SK-N-SH treated with all-trans-retinoic acid at 6 μM for 48 hours (cell line): ENCODE data around the gene KLHDC2.
"Not testable (repeated sequence)": the region's sequence is repeated elsewhere in the genome, so short reads cannot be mapped to it uniquely, and the experiment has no call there.

Experiments used
- ATAC-seq: fragments of 200-7000 bp; cut with Tn5 transposase; 3 replicates; pipeline ENCODE4 v1.9.1; 2020; ENCODE audit warnings: mild to moderate bottlenecking, moderate library complexity
- ARNTL ChIP-seq: fragments of 450-650 bp; formaldehyde crosslinking; IDR thresholded peaks from 2 replicates; pipeline ENCODE4 v1.5.0; 2020; ENCODE audit warnings: low read depth, mild to moderate bottlenecking, moderate library complexity, borderline replicate concordance
- BACH2 ChIP-seq: fragments of 250-450 bp; sonication (Bioruptor Pico); IDR thresholded peaks from 2 replicates; pipeline ENCODE4 v1.9.0; 2021; ENCODE audit warnings: mild to moderate bottlenecking, borderline replicate concordance
- CSDC2 ChIP-seq: fragments of 250-450 bp; sonication (Bioruptor Pico); IDR thresholded peaks from 2 replicates; pipeline ENCODE4 v1.5.0; 2020; ENCODE audit warnings: mild to moderate bottlenecking, moderate library complexity
- ESRRG ChIP-seq: fragments of 250-450 bp; sonication (Bioruptor Pico); IDR thresholded peaks from 2 replicates; pipeline ENCODE4 v1.6.1; 2021; ENCODE audit warnings: mild to moderate bottlenecking
- GLIS3 ChIP-seq: fragments of 250-450 bp; sonication (Bioruptor Pico); IDR thresholded peaks from 2 replicates; pipeline ENCODE4 v1.5.0; 2020; ENCODE audit warnings: mild to moderate bottlenecking, moderate library complexity
- OSR1 ChIP-seq: fragments of 250-450 bp; sonication (Bioruptor Pico); IDR thresholded peaks from 2 replicates; pipeline ENCODE4 v1.8.0; 2022; ENCODE audit warnings: moderate library complexity, mild to moderate bottlenecking, inconsistent platforms
- PPARA ChIP-seq: fragments of 250-450 bp; sonication (Bioruptor Pico); IDR thresholded peaks from 2 replicates; pipeline ENCODE4 v1.5.0; 2020; ENCODE audit warnings: mild to moderate bottlenecking, borderline replicate concordance
- RARB ChIP-seq: fragments of 250-450 bp; sonication (Bioruptor Pico); IDR thresholded peaks from 2 replicates; pipeline ENCODE4 v1.8.0; 2021; ENCODE audit warnings: mild to moderate bottlenecking, moderate library complexity
- SNAI2 ChIP-seq: fragments of 250-450 bp; sonication (Bioruptor Pico); IDR thresholded peaks from 2 replicates; pipeline ENCODE4 v1.5.0; 2020; ENCODE audit warnings: mild to moderate bottlenecking, moderate library complexity
- TCF4 ChIP-seq: fragments of 250-450 bp; sonication (Bioruptor Pico); IDR thresholded peaks from 2 replicates; pipeline ENCODE4 v1.8.0; 2021; ENCODE audit warnings: mild to moderate bottlenecking, moderate library complexity, borderline replicate concordance
- TOX ChIP-seq: fragments of 250-450 bp; sonication (Bioruptor Pico); IDR thresholded peaks from 2 replicates; pipeline ENCODE4 v1.8.0; 2021; ENCODE audit warnings: mild to moderate bottlenecking, moderate library complexity, borderline replicate concordance
- ZC3H10 ChIP-seq: fragments of 250-450 bp; sonication (Bioruptor Pico); IDR thresholded peaks from 2 replicates; pipeline ENCODE4 v1.5.1; 2021; ENCODE audit warnings: mild to moderate bottlenecking, moderate library complexity
- ZNF565 ChIP-seq: fragments of 450-650 bp; formaldehyde crosslinking; conservative IDR thresholded peaks from 2 replicates; pipeline ENCODE4 v1.5.0; 2020; ENCODE audit warnings: low read depth, mild to moderate bottlenecking, moderate library complexity
- ZNF70 ChIP-seq: fragments of 450-650 bp; formaldehyde crosslinking; IDR thresholded peaks from 2 replicates; pipeline ENCODE4 v1.5.0; 2020; ENCODE audit warnings: mild to moderate bottlenecking, moderate library complexity
- TF ChIP-seq, protein P1 (sequence below): fragments of 250-450 bp; sonication (Bioruptor Pico); IDR thresholded peaks from 2 replicates; pipeline ENCODE4 v1.8.0; 2020; ENCODE audit warnings: mild to moderate bottlenecking, moderate library complexity, borderline replicate concordance
- TF ChIP-seq, protein P2 (sequence below): fragments of 250-450 bp; sonication (Bioruptor Pico); IDR thresholded peaks from 2 replicates; pipeline ENCODE4 v1.8.0; 2021; ENCODE audit warnings: low read depth, mild to moderate bottlenecking, moderate library complexity, borderline replicate concordance
- TF ChIP-seq, protein P3 (sequence below): fragments of 250-450 bp; sonication (Bioruptor Pico); IDR thresholded peaks from 2 replicates; pipeline ENCODE4 v1.5.1; 2021; ENCODE audit warnings: mild to moderate bottlenecking, moderate library complexity
- TF ChIP-seq, protein P4 (sequence below): fragments of 250-450 bp; sonication (Bioruptor Pico); IDR thresholded peaks from 2 replicates; pipeline ENCODE4 v1.5.0; 2020; ENCODE audit warnings: mild to moderate bottlenecking, moderate library complexity
- TF ChIP-seq, protein P5 (sequence below): fragments of 250-450 bp; sonication (Bioruptor Pico); IDR thresholded peaks from 2 replicates; pipeline ENCODE4 v1.5.1; 2020; ENCODE audit warnings: low read depth, mild to moderate bottlenecking, moderate library complexity

The KLHDC2 gene

DNA sequence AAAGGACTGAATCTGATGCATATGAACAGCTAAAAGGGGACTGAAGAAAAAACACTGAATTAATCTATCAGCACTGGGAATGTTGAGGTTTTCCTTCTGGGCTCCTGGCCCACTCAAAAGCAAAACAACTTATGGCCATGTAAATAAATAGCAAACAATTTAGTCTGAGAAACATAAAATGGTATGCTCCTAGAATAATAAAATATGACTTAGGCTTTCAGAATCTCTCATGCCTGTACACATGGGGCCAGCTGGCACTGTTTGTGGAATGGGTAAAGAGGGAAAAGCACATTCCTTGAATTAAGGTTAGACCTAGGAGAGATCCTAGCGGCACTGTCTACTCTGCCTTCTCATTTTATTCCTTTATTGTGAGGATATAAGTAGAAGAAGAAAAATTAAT lies 6.2 kb downstream of the KLHDC2 start:
- no peak for ATAC-seq
- no peak for TF ChIP-seq ZC3H10 (CRISPR knock-in tag)
- no peak for TF ChIP-seq ZNF565 (CRISPR knock-in tag)
- TF ChIP-seq ARNTL (CRISPR knock-in tag) = no peak
- TF ChIP-seq, protein P1, sequence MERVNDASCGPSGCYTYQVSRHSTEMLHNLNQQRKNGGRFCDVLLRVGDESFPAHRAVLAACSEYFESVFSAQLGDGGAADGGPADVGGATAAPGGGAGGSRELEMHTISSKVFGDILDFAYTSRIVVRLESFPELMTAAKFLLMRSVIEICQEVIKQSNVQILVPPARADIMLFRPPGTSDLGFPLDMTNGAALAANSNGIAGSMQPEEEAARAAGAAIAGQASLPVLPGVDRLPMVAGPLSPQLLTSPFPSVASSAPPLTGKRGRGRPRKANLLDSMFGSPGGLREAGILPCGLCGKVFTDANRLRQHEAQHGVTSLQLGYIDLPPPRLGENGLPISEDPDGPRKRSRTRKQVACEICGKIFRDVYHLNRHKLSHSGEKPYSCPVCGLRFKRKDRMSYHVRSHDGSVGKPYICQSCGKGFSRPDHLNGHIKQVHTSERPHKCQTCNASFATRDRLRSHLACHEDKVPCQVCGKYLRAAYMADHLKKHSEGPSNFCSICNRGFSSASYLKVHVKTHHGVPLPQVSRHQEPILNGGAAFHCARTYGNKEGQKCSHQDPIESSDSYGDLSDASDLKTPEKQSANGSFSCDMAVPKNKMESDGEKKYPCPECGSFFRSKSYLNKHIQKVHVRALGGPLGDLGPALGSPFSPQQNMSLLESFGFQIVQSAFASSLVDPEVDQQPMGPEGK (CRISPR knock-in tag) = no peak
- TF ChIP-seq, protein P2, sequence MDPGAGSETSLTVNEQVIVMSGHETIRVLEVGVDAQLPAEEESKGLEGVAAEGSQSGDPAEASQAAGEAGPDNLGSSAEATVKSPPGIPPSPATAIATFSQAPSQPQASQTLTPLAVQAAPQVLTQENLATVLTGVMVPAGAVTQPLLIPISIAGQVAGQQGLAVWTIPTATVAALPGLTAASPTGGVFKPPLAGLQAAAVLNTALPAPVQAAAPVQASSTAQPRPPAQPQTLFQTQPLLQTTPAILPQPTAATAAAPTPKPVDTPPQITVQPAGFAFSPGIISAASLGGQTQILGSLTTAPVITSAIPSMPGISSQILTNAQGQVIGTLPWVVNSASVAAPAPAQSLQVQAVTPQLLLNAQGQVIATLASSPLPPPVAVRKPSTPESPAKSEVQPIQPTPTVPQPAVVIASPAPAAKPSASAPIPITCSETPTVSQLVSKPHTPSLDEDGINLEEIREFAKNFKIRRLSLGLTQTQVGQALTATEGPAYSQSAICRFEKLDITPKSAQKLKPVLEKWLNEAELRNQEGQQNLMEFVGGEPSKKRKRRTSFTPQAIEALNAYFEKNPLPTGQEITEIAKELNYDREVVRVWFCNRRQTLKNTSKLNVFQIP (CRISPR knock-in tag) = no peak
- TF ChIP-seq ZNF70 (CRISPR knock-in tag) = no peak
- TF ChIP-seq ESRRG (CRISPR knock-in tag) = no peak
- no peak for TF ChIP-seq GLIS3 (CRISPR knock-in tag)
- no peak for TF ChIP-seq SNAI2
- TF ChIP-seq RARB (CRISPR knock-in tag) = no peak
- TF ChIP-seq TOX (CRISPR knock-in tag) = no peak
- TF ChIP-seq TCF4 = no peak
- no peak for TF ChIP-seq BACH2 (CRISPR knock-in tag)
- TF ChIP-seq, protein P3, sequence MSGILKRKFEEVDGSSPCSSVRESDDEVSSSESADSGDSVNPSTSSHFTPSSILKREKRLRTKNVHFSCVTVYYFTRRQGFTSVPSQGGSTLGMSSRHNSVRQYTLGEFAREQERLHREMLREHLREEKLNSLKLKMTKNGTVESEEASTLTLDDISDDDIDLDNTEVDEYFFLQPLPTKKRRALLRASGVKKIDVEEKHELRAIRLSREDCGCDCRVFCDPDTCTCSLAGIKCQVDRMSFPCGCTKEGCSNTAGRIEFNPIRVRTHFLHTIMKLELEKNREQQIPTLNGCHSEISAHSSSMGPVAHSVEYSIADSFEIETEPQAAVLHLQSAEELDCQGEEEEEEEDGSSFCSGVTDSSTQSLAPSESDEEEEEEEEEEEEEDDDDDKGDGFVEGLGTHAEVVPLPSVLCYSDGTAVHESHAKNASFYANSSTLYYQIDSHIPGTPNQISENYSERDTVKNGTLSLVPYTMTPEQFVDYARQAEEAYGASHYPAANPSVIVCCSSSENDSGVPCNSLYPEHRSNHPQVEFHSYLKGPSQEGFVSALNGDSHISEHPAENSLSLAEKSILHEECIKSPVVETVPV (CRISPR knock-in tag) = no peak
- TF ChIP-seq, protein P4, sequence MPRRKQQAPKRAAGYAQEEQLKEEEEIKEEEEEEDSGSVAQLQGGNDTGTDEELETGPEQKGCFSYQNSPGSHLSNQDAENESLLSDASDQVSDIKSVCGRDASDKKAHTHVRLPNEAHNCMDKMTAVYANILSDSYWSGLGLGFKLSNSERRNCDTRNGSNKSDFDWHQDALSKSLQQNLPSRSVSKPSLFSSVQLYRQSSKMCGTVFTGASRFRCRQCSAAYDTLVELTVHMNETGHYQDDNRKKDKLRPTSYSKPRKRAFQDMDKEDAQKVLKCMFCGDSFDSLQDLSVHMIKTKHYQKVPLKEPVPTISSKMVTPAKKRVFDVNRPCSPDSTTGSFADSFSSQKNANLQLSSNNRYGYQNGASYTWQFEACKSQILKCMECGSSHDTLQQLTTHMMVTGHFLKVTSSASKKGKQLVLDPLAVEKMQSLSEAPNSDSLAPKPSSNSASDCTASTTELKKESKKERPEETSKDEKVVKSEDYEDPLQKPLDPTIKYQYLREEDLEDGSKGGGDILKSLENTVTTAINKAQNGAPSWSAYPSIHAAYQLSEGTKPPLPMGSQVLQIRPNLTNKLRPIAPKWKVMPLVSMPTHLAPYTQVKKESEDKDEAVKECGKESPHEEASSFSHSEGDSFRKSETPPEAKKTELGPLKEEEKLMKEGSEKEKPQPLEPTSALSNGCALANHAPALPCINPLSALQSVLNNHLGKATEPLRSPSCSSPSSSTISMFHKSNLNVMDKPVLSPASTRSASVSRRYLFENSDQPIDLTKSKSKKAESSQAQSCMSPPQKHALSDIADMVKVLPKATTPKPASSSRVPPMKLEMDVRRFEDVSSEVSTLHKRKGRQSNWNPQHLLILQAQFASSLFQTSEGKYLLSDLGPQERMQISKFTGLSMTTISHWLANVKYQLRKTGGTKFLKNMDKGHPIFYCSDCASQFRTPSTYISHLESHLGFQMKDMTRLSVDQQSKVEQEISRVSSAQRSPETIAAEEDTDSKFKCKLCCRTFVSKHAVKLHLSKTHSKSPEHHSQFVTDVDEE (CRISPR knock-in tag) = no peak
- TF ChIP-seq, protein P5, sequence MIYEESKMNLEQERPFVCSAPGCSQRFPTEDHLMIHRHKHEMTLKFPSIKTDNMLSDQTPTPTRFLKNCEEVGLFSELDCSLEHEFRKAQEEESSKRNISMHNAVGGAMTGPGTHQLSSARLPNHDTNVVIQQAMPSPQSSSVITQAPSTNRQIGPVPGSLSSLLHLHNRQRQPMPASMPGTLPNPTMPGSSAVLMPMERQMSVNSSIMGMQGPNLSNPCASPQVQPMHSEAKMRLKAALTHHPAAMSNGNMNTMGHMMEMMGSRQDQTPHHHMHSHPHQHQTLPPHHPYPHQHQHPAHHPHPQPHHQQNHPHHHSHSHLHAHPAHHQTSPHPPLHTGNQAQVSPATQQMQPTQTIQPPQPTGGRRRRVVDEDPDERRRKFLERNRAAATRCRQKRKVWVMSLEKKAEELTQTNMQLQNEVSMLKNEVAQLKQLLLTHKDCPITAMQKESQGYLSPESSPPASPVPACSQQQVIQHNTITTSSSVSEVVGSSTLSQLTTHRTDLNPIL (CRISPR knock-in tag) = no peak

DNA sequence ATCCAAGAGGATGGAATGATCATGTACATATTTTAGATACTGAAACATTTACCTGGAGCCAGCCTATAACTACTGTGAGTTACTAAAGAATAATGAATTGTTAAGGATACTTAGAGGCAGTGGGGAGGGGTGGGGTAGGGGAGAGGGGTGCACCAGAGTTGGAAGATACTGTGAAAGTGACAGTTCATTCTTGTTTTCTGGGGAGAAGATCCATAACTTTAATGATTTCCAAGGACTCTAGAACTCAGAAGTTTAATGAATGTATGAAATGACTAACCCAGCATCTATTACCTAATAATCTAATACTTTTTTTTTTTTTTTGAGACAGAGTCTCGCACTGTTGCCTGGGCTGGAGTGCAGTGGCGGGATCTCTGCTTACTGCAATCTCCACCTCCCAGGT lies 10.5 kb downstream of the KLHDC2 start:
- no peak for ATAC-seq

DNA sequence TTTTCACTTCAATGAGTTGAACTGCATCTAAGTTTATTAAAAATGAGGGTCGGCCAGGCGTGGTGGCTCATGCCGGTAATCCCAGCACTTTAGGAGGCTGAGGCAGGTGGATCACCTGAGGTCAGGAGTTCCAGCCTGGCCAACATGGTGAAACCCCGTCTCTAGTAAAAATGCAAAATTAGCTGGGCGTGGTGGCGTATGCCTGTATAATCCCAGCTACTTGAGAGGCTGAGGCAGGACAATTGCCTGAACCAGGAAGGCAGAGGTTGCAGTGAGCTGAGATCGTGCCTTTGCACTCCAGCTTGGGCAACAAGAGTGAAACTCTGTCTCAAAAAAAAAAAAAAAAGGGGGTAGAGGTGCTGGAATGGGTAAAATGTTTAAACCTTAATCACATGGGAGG lies 13.1 kb downstream of the KLHDC2 start:
- ATAC-seq = not testable (repeated sequence)

More for the DNA sequence above, 10.5 kb downstream of the KLHDC2 start:
- TF ChIP-seq, protein P4 (CRISPR knock-in tag) = no peak
- TF ChIP-seq GLIS3 (CRISPR knock-in tag) = no peak
- TF ChIP-seq PPARA (CRISPR knock-in tag) = no peak
- TF ChIP-seq OSR1 (CRISPR knock-in tag) = no peak
- TF ChIP-seq RARB (CRISPR knock-in tag) = no peak
- TF ChIP-seq CSDC2 (CRISPR knock-in tag) = no peak
- TF ChIP-seq TOX (CRISPR knock-in tag) = no peak
- no peak for TF ChIP-seq ZC3H10 (CRISPR knock-in tag)
